A549 (cell line): ENCODE data around the gene PRKN.

Experiments
- CTCF ChIP-seq: fragments of >200 bp; sonication (Bioruptor Twin); formaldehyde crosslinking; IDR thresholded peaks from 3 replicates; pipeline ENCODE4 v1.5.1; 2016
- USF2 ChIP-seq: fragments of 450-650 bp; IDR thresholded peaks from 2 replicates; pipeline ENCODE4 v1.6.1; 2014; ENCODE audit warnings: antibody characterized with exemption

- no peak for TF ChIP-seq USF2
- TF ChIP-seq CTCF = no peak
Observed at GRCh38 chr6:162705736-162706135, 21.8 kb downstream of the PRKN start.
